ENCODE data around the gene TSSK1B.

DNA sequence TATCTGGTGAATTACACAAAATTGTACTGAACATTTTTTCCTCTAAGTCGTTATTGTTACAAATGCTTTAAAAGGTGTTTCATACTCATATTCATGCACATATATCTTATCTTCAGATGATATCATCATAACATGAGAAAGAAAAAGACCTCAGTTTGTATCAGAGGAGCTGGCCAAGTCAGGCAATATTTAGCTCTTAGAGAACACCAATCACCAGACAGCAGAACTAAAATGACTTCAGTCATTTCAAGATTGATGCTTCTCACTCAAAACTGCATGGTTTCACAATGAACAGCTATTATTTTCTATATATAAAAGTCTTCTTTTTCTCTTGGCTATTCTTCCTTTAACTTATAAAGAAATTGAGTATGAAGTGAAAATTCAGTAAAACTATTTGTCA lies 44.6 kb downstream of the TSSK1B start:
- TF ChIP-seq CTCF (IDR thresholded peaks at IDR 0.05) (no peak), POLR2A (IDR thresholded peaks at IDR 0.05) (no peak)

All from testis (tissue), 2 donors.